Measurements from ENCODE around the gene SWAP70. TPM values are rescaled to one million over a fixed set of nuclear protein-coding genes. Genes with fewer than 3 reads are reported as not detected.

SWAP70 gene
- total and polyA plus RNA-seq, 9 of the 15 experiments (the other 6 are each of a cell fraction or from before 2014, with no cell fraction given): 1.7 to 4.9 (median 3.9) TPM

- TF ChIP-seq ZMIZ1 (IDR thresholded peaks at IDR 0.05; ENCODE audit: low read depth in 2 of 2, low read length in 2 of 2) (no peak), NFXL1 (CRISPR knock-in tag; IDR thresholded peaks at IDR 0.05) (no peak), RBM17 (IDR thresholded peaks at IDR 0.05; ENCODE audit: borderline replicate concordance, low read depth, low read length) (no peak), ZNF551 (CRISPR knock-in tag; IDR thresholded peaks at IDR 0.05) (no peak), SP1 (CRISPR knock-in tag; IDR thresholded peaks at IDR 0.05) (no peak), JUN (IDR thresholded peaks at IDR 0.05; ENCODE audit: borderline replicate concordance, low read depth, low read length) (no peak), JUN (CRISPR knock-in tag; IDR thresholded peaks at IDR 0.05; ENCODE audit: borderline replicate concordance) (no peak), MCM3 (IDR thresholded peaks at IDR 0.05) (no peak), MAZ (CRISPR knock-in tag; conservative IDR thresholded peaks at IDR 0.05 in 1 of 2, IDR thresholded peaks at IDR 0.05 in 1 of 2) (peak; percentile 56 to 94), CREM (IDR thresholded peaks at IDR 0.05; ENCODE audit: low read depth) (no peak), NEUROD1 (IDR thresholded peaks at IDR 0.05; ENCODE audit: borderline replicate concordance, low read depth, low read length, partially characterized antibody) (no peak), POLR2H (tag; IDR thresholded peaks at IDR 0.05; ENCODE audit: low read depth) (no peak), ZNF696 (CRISPR knock-in tag; conservative IDR thresholded peaks at IDR 0.05) (no peak), ZKSCAN1 (IDR thresholded peaks at IDR 0.05; ENCODE audit: low read depth, low read length) (no peak), ZNF277 (CRISPR knock-in tag; IDR thresholded peaks at IDR 0.05; ENCODE audit: borderline replicate concordance) (no peak), GATAD2A (IDR thresholded peaks at IDR 0.05) (no peak), MECOM (CRISPR knock-in tag; IDR thresholded peaks at IDR 0.05) (peak; percentile 75; the same call in 1 of the 2 replicates), MTA2 (IDR thresholded peaks at IDR 0.05; ENCODE audit: low read depth) (no peak), STAT5B (CRISPR knock-in tag; IDR thresholded peaks at IDR 0.05) (no peak), PPARD (CRISPR knock-in tag; IDR thresholded peaks at IDR 0.05) (no peak), SMARCB1 (IDR thresholded peaks at IDR 0.05; ENCODE audit: insufficient read length, low read depth) (no peak)
- TF ChIP-seq, protein P1, sequence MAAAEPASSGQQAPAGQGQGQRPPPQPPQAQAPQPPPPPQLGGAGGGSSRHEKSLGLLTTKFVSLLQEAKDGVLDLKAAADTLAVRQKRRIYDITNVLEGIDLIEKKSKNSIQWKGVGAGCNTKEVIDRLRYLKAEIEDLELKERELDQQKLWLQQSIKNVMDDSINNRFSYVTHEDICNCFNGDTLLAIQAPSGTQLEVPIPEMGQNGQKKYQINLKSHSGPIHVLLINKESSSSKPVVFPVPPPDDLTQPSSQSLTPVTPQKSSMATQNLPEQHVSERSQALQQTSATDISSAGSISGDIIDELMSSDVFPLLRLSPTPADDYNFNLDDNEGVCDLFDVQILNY (CRISPR knock-in tag; IDR thresholded peaks at IDR 0.05): no peak
These were observed 95.0 kb downstream of the SWAP70 start (continued) for GRCh38 chr11:9758637-9759518.

All from K562 (cell line).